Suprapubic skin (tissue), 4 donors: ENCODE data around the gene SCN1A.

Experiments used
- CTCF ChIP-seq, 2 donors: fragments of 200-600 bp in 1 of 2; fragments of 450-650 bp in 1 of 2; sonication (generic) in 1 of 2; IDR thresholded peaks; one replicate each; pipeline ENCODE4 v1.5.1; 2016 to 2019; ENCODE audit warnings: antibody characterized with exemption in 2 of 2, mild to moderate bottlenecking in 1 of 2, moderate library complexity in 1 of 2
- EP300 ChIP-seq: sonication (generic); formaldehyde crosslinking; IDR thresholded peaks from one replicate; pipeline ENCODE4 v1.6.1; 2017; ENCODE audit warnings: antibody characterized with exemption
- POLR2AphosphoS5 ChIP-seq, 3 donors: sonication (generic); formaldehyde crosslinking; IDR thresholded peaks; one replicate each; pipeline ENCODE4 v1.6.1; 2017; ENCODE audit warnings: antibody characterized with exemption in 3 of 3

GRCh38 chr2:165938237-165938636 is 189.6 kb downstream of the SCN1A start:
- no peak for TF ChIP-seq CTCF (IDR thresholded peaks at IDR 0.05)
- no peak for TF ChIP-seq POLR2AphosphoS5 (IDR thresholded peaks at IDR 0.05)
- no peak for TF ChIP-seq EP300
